ENCODE measurements around the gene EME2. TPM values are rescaled to one million over a fixed set of nuclear protein-coding genes. Genes with fewer than 3 reads are reported as not detected.
"Not testable (repeated sequence)": the region's sequence is repeated elsewhere in the genome, so short reads cannot be mapped to it uniquely, and the experiment has no call there.

The EME2 gene
- polyA plus RNA-seq, 1 donor = 12.2 TPM

DNA sequence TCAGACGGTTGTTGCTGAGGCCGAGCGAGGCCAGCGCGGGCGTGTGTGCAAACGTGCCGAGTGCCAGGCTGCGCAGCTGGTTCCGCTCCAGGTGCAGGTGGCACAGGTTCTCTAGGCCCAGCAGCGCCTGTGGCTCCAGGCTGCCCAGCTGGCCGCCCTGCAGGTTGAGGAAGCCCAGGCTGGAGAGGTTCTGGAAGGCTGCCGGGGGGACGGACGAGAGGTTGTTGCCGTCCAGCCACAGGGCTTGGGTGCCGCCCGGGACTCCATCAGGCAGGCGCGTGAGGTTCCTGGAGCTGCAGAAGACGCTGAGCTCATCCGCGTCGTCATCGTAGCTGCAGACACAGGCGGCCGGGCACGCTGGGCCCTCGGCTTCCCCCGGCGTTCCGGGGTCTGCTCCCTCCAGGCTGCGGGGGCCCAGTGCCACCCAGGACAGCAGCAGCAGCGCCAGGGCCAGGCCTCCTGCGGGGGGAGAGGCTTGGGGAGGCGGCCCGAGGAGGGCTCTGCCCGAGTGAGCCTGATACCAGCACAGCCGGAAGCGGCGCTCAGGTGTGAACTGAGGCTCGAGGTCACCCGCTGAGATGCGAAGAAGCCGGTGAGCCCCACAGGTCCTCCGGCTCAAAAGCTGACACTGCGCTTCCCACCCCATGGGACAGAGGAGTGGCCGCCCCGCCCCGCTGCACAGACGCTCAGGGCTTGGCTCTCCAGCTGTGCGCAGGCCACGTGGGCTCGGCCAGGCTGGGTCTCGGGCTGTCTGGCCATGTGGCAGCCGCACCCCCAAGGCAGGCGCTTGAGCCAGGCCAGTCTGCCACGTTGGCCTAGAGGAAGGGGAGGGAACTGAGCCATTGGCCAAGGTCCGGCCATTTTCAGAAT lies 19.6 kb downstream of the EME2 start:
- no peak overlapping the region for H3K27ac ChIP-seq (ENCODE audit: low read length)
- whole genome bisulfite sequencing (ENCODE audit: insufficient coverage, low lambda C conversion rate) = no CpG with 5 or more reads among the region's 59 CpGs

DNA sequence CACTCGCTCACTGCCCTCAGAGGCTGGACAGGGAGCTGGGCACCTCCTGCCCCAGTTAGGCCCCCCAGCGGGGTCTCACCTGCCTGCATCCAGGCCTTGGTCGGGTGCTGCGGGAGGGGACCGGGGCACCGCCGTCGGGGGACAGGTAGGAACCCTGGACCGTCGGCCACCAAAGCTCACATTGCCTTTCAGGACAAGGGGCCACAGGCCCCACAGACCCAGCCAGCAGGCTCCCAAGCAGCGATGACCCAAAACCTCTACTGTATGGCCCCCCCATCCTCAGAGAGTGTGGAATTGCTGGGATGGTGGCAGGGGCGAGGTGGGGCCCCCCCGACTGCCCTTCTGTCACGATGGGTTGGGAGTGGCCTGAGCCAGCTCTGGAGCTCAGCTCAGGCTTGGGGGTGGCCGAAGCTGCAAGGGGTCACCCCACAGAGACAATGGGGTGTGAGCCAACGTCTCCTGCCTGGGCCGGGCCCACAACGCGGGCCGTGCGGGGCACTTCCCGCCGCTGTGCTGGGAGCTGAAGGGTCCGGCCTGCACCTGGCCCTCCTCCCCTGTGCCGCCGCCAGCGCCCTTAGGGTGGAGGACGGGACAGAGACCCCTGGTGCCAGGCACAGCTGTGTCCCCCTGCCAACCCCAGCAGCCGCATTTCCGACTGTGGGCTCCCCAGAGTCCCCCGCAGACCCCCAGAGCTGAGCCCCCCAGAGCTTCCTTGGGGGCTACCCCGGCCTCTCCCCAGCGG lies 20.4 kb downstream of the EME2 start:
- H3K4me1 ChIP-seq (ENCODE audit: control insufficient read depth, insufficient read depth, low read length) = peaks cover 13% of the 10 kb centered on the region
- DNase-seq = no peak
- peaks cover 31% of the 10 kb centered on the region for H3K9me3 ChIP-seq (ENCODE audit: control insufficient read depth, low read depth, low read length)
- peak overlapping the region; percentile 39 for H3K4me3 ChIP-seq (ENCODE audit: low read length)
- peaks cover 30% of the 10 kb centered on the region for H3K36me3 ChIP-seq (ENCODE audit: control insufficient read depth, insufficient read depth, low read length)
- no peaks in the 10 kb centered on the region for H3K27me3 ChIP-seq (ENCODE audit: control insufficient read depth, insufficient read depth, low read length)
- WGBS (ENCODE audit: insufficient coverage, low lambda C conversion rate) = no CpG with 5 or more reads among the region's 33 CpGs
- no peak overlapping the region for H3K27ac ChIP-seq (ENCODE audit: low read length)

More for the DNA sequence above, 19.6 kb downstream of the EME2 start:
- DNase-seq = no peak
- no peaks in the 10 kb centered on the region for H3K27me3 ChIP-seq (ENCODE audit: control insufficient read depth, insufficient read depth, low read length)
- peaks cover 37% of the 10 kb centered on the region for H3K36me3 ChIP-seq (ENCODE audit: control insufficient read depth, insufficient read depth, low read length)
- H3K4me1 ChIP-seq (ENCODE audit: control insufficient read depth, insufficient read depth, low read length) = peaks cover 13% of the 10 kb centered on the region
- no peak overlapping the region for H3K4me3 ChIP-seq (ENCODE audit: low read length)
- peaks cover 29% of the 10 kb centered on the region for H3K9me3 ChIP-seq (ENCODE audit: control insufficient read depth, low read depth, low read length)

DNA sequence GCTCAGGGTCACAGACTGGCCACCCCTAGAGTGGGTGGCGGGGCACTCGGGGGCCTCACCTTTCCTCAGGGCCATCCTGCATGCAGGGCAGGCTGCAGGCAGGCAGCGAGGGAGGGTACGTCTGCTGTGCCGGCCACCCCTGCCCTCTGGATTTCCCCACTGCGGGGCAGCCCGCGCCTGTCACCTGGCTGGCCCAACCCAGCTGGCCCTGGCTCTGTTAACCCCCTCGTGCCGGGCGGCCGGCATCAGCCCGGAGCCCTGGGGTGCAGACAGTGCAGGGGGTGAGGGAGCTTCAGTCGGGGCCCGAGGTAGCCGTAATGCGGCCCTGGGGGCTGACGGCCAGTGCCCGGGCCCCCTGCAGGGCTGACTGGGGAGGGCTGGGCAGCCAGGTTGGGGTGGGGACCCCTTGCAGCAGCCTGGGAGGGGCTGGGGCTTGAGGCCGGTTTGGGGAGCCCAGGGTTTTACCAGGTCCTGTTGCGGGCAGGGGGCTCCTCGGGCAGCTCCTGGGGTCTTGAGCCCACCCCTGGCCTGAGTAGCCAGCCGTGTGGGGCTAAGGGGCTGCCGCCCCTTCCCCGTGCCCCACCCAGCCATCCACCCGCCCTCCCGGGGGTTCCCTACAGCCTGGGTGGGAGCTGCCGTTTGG lies 21.1 kb downstream of the EME2 start, which contains the start of gene IGFALS:
Gene IGFALS, minus strand, starts transcription at position 128 of the 643 bp plus-strand sequence. Its CDS starts 53 bp downstream, at position 75.
- DNase-seq = no peak
- Histone ChIP-seq H3K27ac (ENCODE audit: low read length) (peak within 1 kb of the TSS; percentile 39), H3K4me1 (ENCODE audit: control insufficient read depth, insufficient read depth, low read length) (peaks cover 13% of the 10 kb centered on the region), H3K36me3 (ENCODE audit: control insufficient read depth, insufficient read depth, low read length) (peaks cover 23% of the 10 kb centered on the region), H3K27me3 (ENCODE audit: control insufficient read depth, insufficient read depth, low read length) (no peaks in the 10 kb centered on the region), H3K4me3 (ENCODE audit: low read length) (peak within 1 kb of the TSS; percentile 39), H3K9me3 (ENCODE audit: control insufficient read depth, low read depth, low read length) (peaks cover 30% of the 10 kb centered on the region)
- WGBS (ENCODE audit: insufficient coverage, low lambda C conversion rate) = no CpG with 5 or more reads among the region's 28 CpGs

DNA sequence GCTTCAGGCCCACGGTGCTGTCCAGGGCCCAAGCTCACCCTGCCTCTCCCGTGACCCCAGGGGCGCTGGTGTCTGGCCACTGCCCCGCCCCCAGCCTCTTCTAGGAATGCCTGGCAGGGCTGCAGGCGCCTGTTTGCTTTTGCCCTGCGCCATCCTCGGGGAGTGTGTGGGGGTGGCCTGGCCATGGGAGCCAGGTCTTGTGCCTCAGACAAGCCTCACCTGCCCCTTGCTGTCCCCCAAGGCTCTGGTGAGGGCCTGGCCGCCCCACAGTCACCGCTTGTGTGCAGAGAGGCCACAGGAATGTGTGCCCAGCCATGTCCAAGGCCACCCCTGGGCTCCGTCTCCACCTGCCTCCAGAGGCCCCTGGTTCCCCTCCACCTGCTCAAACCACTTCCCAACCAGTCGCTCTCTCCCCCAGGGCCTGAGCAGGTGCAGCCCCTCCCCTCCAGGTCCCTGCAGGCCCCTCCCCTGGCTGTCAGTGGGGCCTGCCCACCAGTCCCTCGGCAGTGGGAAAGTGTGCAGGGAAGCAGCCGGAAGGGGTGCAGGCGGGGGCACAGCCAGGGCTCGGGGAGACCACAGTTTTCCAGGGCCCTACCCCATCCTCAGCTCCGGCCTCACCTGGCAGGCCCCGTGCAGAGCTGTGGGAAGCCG lies 21.7 kb downstream of the EME2 start:
- Histone ChIP-seq H3K27ac (ENCODE audit: low read length) (peak overlapping the region; percentile 39), H3K9me3 (ENCODE audit: control insufficient read depth, low read depth, low read length) (peaks cover 28% of the 10 kb centered on the region), H3K36me3 (ENCODE audit: control insufficient read depth, insufficient read depth, low read length) (peaks cover 17% of the 10 kb centered on the region), H3K4me1 (ENCODE audit: control insufficient read depth, insufficient read depth, low read length) (peaks cover 13% of the 10 kb centered on the region), H3K4me3 (ENCODE audit: low read length) (peak overlapping the region; percentile 39), H3K27me3 (ENCODE audit: control insufficient read depth, insufficient read depth, low read length) (no peaks in the 10 kb centered on the region)
- peak in 1 of 2 donors; percentile 52 for DNase-seq
- WGBS (ENCODE audit: insufficient coverage, low lambda C conversion rate) = no CpG with 5 or more reads among the region's 18 CpGs

DNA sequence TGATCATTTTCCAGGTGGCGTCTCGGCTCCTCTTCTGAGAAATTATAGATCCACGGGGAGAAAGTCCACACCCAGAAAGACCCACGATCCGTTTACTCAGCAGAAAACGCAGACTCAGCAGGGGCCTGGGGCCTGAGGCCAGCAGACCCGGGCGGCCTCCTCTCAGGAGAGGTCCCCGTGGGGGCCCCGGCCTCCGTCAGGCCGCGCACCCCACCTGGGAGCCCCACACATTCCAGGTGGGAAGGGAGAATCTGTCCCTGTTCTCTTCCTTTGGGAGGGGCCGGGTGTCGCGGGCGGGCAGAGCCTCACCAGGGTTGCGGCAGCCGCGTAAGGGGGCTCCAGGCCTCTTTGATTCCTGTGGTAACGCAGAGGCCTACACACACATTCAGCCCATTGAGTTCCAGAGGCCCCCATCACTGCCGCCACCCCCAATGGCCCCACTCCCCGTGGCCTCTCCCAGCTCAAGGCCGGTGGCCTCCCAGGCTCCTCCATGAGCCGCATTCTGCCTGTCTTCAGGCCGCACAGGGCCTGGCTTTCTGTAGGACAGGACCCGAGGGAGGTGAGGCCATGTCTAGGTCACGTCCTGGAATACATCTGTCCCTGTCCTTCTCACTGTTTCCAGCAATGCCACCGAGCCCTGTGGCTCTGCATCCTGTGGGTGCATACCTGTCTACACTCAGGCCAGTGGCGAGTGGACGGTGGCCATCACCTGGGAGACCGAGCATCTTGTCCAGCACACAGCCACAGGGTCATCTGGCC lies 22.5 kb downstream of the EME2 start:
- DNase-seq = no peak
- Histone ChIP-seq H3K27me3 (ENCODE audit: control insufficient read depth, insufficient read depth, low read length) (no peaks in the 10 kb centered on the region), H3K9me3 (ENCODE audit: control insufficient read depth, low read depth, low read length) (peaks cover 28% of the 10 kb centered on the region), H3K27ac (ENCODE audit: low read length) (peak overlapping the region; percentile 39), H3K4me1 (ENCODE audit: control insufficient read depth, insufficient read depth, low read length) (peaks cover 13% of the 10 kb centered on the region), H3K4me3 (ENCODE audit: low read length) (peak overlapping the region; percentile 39), H3K36me3 (ENCODE audit: control insufficient read depth, insufficient read depth, low read length) (peaks cover 10% of the 10 kb centered on the region)
- WGBS (ENCODE audit: insufficient coverage, low lambda C conversion rate) = no CpG with 5 or more reads among the region's 32 CpGs

DNA sequence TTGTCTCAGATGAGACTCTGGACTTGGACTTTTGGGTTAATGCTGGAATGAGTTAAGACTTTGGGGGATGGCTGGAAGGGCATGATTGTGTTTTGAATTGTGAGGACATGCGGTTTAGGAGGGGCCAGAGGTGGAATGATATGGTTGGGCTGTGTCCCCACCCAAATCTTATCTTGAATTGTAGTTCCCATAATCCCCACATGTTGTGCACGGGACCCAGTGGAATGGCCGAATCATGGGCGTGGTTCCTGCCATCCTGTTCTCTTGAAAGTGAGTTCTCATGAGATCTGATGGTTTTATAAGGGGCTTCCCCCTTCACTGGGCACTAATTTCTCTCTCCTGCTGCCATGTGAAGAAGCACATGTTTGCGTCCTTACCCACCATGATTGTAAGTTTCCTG lies 26.7 kb downstream of the EME2 start:
- no CpG with 5 or more reads among the region's 5 CpGs for WGBS (ENCODE audit: insufficient coverage, low lambda C conversion rate)

DNA sequence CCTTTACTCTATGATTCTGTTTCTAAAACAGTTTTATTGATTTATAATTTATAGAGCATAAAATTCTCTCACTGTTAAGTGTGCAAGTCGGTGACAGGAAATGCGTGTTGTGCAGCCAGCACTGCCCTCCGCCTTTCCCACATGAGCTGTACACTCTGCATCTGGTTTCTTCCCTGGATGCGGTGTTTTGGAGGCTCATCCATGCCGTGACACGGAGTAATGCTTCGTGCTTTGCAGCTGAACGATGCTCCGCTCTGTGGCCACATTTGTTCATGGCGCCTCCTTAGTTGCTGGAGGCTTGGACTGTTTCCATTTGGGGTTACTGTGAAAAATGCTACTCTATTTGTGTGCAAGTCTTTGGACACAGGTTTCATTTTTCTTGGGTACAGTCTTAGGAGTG lies 28.1 kb downstream of the EME2 start:
- H3K4me3 ChIP-seq (ENCODE audit: low read length) = no peak overlapping the region
- H3K4me1 ChIP-seq (ENCODE audit: control insufficient read depth, insufficient read depth, low read length) = no peaks in the 10 kb centered on the region
- H3K27me3 ChIP-seq (ENCODE audit: control insufficient read depth, insufficient read depth, low read length) = no peaks in the 10 kb centered on the region
- no peak for DNase-seq
- H3K9me3 ChIP-seq (ENCODE audit: control insufficient read depth, low read depth, low read length) = peaks cover 3% of the 10 kb centered on the region
- no peak overlapping the region for H3K27ac ChIP-seq (ENCODE audit: low read length)
- WGBS (ENCODE audit: insufficient coverage, low lambda C conversion rate) = 80% methylated on average over 1 of the region's 10 CpGs
- H3K36me3 ChIP-seq (ENCODE audit: control insufficient read depth, insufficient read depth, low read length) = no peaks in the 10 kb centered on the region

More for the DNA sequence above, 26.7 kb downstream of the EME2 start:
- not testable (repeated sequence) for H3K36me3 ChIP-seq (ENCODE audit: control insufficient read depth, insufficient read depth, low read length); DNase-seq; H3K9me3 ChIP-seq (ENCODE audit: control insufficient read depth, low read depth, low read length); H3K27me3 ChIP-seq (ENCODE audit: control insufficient read depth, insufficient read depth, low read length); H3K4me3 ChIP-seq (ENCODE audit: low read length); H3K4me1 ChIP-seq (ENCODE audit: control insufficient read depth, insufficient read depth, low read length); H3K27ac ChIP-seq (ENCODE audit: low read length)

DNA sequence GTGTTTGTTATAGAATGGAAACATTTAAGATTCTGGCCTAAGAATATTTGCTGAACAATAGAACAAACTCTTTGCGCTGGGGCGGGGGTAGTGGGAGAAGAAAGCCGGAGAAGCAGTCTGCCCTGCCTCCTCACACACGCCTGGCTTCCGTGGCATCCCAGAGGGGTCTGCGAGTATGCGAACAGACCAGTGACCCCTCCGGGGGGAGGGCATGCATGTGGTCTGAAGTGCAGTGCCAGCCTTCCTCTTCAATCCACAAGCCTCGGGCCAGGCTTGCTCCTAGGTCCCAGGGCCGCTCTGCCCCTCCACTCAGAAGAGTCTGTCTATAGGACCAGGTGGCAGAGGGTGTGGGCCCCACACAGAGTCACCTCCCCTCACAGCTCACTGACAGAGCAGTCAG lies 35.0 kb downstream of the EME2 start:
- no peak for DNase-seq
- Histone ChIP-seq H3K9me3 (ENCODE audit: control insufficient read depth, low read depth, low read length) (no peaks in the 10 kb centered on the region), H3K4me3 (ENCODE audit: low read length) (no peak overlapping the region), H3K36me3 (ENCODE audit: control insufficient read depth, insufficient read depth, low read length) (peaks cover 25% of the 10 kb centered on the region), H3K27ac (ENCODE audit: low read length) (no peak overlapping the region), H3K27me3 (ENCODE audit: control insufficient read depth, insufficient read depth, low read length) (no peaks in the 10 kb centered on the region), H3K4me1 (ENCODE audit: control insufficient read depth, insufficient read depth, low read length) (no peaks in the 10 kb centered on the region)
- WGBS (ENCODE audit: insufficient coverage, low lambda C conversion rate) = no CpG with 5 or more reads among the region's 10 CpGs

DNA sequence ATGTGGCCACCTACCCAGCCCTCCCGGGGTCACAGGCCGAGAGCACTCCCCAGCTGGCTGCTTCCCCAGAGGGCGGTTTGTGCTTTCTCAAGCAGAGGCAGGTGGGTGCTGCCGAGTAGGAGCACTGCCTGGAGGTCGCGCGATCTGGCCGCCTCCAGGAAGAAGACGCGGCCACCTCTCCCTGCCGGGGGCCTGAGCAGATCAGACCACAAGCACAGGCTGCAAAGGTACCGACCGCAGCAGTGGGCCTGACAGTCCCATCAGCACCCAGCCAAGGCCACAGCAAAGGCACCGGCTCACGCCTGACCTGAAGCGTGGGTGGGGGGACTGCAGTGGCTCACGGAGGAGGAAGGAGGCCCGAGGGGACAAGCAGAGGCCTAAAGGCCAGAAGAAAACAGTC lies 36.1 kb downstream of the EME2 start:
- H3K27me3 ChIP-seq (ENCODE audit: control insufficient read depth, insufficient read depth, low read length) = no peaks in the 10 kb centered on the region
- H3K4me3 ChIP-seq (ENCODE audit: low read length) = no peak overlapping the region
- H3K4me1 ChIP-seq (ENCODE audit: control insufficient read depth, insufficient read depth, low read length) = no peaks in the 10 kb centered on the region
- no CpG with 5 or more reads among the region's 18 CpGs for WGBS (ENCODE audit: insufficient coverage, low lambda C conversion rate)
- peaks cover 31% of the 10 kb centered on the region for H3K36me3 ChIP-seq (ENCODE audit: control insufficient read depth, insufficient read depth, low read length)
- no peaks in the 10 kb centered on the region for H3K9me3 ChIP-seq (ENCODE audit: control insufficient read depth, low read depth, low read length)
- no peak for DNase-seq
- H3K27ac ChIP-seq (ENCODE audit: low read length) = no peak overlapping the region
